ENCODE measurements around the gene SIGLEC6.
"Not testable (repeated sequence)": the region's sequence is repeated elsewhere in the genome, so short reads cannot be mapped to it uniquely, and the experiment has no call there.

Gene SIGLEC6

GRCh38 chr19:51508059-51508733, 23.3 kb downstream of the SIGLEC6 start:
- no peak for DNase-seq

- no peak for DNase-seq
These were observed 23.8 kb downstream of the SIGLEC6 start for GRCh38 chr19:51507640-51508058.

GRCh38 chr19:51507192-51507591, 24.3 kb downstream of the SIGLEC6 start:
- no peak for DNase-seq

- DNase-seq, result no peak
These were observed 25.6 kb downstream of the SIGLEC6 start for GRCh38 chr19:51505904-51506303.

GRCh38 chr19:51503896-51504295, 27.6 kb downstream of the SIGLEC6 start:
- DNase-seq, result no peak

DNA sequence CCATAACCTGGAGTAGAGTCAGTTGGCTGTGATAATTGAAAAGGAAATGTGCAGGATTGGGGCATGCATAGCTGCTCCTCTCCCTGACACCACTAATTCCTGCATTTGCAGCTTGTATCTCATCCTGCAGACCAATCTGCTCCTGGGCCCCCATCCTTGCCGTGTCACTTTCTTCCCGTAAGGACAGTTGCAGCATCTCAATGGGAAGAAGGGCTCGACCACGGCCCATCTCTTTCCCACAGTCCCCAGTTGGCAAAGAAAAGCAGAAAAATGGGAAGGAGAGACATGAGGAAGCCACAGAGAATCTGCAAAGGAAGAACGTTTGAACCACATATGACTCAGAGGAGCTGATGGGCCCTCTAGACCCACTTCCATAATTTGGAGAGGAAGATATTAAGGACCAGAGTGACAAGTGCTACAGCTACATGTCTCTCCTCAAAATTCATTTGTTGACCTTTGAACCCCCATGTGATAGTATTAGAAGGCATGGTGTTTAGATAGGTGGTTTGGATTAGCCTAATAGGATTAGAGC, 28.1 kb downstream of the SIGLEC6 start:
- no peak for DNase-seq

GRCh38 chr19:51501594-51502263, 29.7 kb downstream of the SIGLEC6 start, which contains the start of gene SIGLEC12:
SIGLEC12 (minus strand) TSS chr19:51501800; CDS start chr19:51501733, 67 bp downstream.
- DNase-seq, result no peak

DNA sequence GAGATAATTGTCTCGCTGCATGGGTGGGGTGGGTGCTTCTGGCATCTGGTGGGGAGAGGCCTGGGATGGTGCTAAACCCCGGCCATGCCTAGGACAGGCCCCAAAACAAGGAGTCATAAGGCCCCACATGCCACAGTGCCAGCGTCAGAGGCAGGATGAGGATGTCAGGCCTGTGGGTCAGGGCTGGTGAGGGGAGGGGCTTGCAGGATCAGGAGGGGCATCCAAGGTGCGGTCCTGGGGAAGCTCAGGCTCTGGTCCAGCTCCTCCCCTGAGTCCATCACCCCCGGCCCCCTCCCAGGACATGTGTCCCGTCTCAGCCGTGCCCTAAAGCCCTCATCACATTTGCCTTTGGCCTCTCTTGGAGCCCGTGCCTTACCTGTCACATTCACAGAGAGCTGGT, 30.5 kb downstream of the SIGLEC6 start:
- not testable (repeated sequence) for DNase-seq

GRCh38 chr19:51497666-51498065, 33.8 kb downstream of the SIGLEC6 start:
- no peak for DNase-seq

- no peak for DNase-seq
These were observed 37.7 kb downstream of the SIGLEC6 start for GRCh38 chr19:51493776-51494175.

DNA sequence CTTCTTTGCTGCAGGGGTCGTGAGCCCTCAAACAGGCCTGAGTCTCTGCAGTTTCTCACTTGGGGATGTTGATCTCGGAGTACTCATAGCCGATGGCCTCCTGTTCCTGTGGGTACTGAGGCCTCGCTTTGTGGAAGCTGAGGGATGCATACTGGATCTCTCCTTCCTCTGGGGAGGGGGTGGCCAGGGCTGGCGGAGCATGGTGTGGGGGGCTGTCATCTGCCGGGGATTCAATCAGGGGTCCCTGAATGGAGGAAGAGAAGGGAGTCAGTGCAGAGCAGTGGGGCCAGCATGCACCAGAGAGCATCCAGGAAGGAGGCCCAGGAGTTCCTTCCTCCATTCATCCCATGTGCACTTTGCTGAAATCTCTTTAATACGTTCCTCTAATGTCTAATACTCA, 39.9 kb downstream of the SIGLEC6 start:
- no peak for DNase-seq

DNA sequence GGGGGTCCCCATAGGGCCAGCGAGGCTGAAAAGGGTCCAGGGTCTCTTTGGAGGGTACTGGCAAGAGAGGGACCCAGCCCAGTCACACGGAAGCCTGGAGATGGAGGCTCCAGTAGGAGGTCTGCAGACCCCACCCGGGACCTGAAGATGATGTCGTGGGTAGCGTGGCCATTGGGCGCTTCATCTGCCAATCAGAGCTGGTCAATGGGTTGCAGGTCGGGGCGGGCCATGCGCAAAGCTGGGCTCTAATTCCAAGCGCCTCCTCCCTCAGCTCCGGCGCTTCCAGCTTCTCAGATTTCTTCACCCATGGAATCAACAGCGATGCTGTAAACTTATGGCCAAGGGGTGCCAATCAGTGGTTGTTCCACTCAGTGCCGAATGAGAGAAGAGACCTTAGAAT, 40.8 kb downstream of the SIGLEC6 start:
- no peak for DNase-seq

GRCh38 chr19:51489113-51489512, 42.4 kb downstream of the SIGLEC6 start:
- DNase-seq, result no peak

DNA sequence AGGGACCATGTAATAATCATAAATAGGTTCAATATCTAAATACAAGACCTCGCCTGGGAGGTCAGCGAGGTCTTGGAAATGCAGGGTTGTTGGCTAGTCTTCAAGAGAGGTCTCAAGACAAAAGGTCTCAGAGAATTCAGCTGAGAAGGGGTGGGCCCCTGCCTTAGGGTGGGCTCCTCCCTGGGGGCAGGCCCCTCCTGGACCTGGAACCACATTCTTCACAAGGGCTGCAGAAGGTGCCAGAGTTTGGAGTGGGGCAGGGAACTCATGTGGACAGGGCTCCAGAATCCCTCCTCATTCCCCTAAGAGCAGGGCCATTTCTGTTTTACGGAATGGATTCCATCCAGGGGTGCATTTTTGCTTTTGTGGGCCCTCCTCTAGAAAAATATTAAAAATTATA, 43.0 kb downstream of the SIGLEC6 start:
- no peak for DNase-seq

DNA sequence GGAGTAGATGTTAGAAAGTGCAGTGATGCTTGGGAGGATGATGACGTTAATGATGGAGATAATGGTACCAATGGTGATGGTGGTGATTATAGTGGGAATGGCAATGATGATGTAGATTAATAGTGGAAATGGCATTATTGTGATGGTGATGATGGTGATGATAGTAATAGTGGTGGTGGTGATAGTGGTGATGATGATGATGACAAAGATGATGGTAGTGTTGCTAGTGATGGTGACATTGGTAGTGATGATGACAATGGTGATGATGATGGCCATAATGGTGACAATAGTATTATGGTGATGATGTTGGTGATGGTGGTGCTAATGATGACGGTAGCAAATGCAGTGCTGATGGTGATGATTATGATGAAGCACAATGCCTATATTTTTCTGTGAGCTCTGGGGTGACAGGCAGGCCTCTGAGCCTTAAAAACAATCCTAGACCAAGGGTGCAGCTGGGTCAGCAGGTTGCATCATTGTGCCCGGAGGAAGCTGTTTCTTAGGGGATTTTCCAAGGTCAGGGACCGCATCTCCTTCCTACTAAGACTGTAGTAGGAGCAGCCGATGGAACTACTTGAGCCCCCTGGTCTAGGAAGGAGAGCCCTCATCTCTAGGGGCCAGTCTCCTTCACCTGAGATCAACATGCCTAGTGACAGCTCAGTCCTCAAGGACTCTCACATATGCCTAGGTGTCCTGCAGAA, 45.4 kb downstream of the SIGLEC6 start:
- no peak for DNase-seq

DNA sequence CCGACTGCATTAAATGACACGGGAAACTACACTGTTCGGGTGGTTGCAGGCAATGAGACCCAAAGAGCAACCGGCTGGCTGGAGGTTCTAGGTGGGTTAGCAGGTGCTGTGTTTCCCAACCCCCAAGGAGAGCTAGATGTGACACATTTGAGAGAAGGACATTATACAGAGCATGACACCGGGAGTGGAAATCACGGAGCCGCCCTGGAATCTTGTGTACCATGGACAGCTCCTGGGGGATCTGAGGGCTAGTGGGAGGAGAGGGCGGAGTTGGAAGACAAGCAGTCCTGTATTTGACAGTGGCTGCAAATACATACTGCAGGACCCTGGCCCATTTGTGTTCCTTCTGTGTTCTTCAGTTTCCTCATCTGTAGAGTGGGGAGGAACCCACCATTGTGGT, 50.9 kb downstream of the SIGLEC6 start:
- no peak for DNase-seq

GRCh38 chr19:51479531-51480331, 51.7 kb downstream of the SIGLEC6 start:
- no peak for DNase-seq

DNA sequence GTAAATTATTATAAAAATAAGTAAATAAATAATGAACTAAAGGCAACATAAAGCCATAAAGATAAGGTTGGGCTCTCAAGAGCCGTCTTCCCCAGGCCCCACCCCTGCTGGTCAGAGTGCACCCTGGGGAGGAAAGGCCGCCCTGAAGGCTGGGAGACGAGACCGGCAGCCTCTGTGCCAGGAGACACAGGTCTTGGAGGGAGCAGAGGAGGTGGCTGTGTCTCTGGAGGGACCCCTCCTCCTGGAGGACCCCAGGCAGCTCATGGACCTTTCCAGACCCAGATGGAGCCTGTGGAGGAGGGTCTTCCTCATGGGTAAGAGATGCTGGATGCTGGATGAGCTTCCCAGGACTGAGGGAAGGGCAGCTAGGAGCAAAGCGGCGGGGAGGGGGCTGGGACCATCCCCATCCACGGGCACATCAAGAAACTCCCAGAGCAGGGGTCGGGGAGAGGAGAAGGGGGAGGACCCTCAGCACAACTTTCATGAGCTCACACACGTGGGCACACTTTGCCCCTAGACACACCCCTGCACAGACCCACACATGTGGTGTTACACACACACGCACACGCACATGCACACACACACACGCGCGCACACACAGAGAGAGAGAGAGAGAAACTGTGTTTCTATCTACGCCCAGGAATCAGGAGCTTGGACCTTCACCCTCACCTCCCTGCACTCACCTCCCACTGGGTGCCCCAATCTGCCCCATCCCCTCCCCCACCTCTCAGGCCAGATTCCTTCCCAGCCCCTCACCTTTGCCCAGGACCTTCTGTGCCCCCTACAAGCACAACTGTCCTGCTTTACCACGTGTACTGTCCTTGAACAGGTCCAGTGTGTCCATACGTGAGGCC, 52.9 kb downstream of the SIGLEC6 start, which contains the start of gene CEACAM18:
Gene CEACAM18 (plus strand): TSS at position 159 of the 854 bp plus-strand sequence.
- no peak for DNase-seq

- no peak for DNase-seq
These were observed 54.1 kb downstream of the SIGLEC6 start for GRCh38 chr19:51477344-51477743.

GRCh38 chr19:51476164-51476563, 55.3 kb downstream of the SIGLEC6 start:
- DNase-seq, result no peak

DNA sequence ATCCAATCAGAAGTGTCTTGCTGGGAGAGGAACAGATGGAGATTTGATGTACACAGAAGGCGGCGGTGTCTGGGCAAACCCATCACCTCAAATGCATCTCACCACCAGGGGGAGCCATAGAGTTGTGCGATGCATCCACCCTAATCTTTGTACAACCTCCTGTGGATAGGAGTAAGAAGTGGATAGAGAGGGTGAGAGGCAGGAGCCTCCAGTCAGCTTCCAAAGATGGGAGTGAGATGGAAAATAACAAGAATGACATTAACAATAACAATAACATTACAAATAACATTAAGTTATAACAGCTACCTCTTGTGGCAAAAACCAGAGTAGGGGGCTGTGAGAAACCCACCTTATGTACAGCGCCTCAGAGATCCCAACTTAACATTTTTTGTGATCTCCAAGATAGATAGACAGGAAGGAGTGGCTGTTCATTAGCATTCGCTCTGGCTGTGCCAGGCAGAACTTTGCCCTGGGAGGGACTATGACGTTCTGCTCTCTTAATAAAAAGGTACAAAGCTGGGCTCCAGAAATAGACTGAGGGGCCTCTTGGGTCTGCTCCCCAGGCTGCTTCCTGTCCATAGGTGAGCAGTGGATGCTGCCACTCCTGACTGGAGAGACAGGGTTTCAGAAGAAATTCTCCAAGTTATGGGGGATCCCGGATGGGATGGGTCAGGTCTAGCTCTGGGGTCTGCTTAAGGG, 58.3 kb downstream of the SIGLEC6 start:
- DNase-seq, result no peak

All from NCI-H510A (cell line).